ENCODE measurements around the gene TMBIM1.

GRCh38 chr2:218260166-218260565 is 32.1 kb downstream of the TMBIM1 start:
- TF ChIP-seq CTCF (IDR thresholded peaks at IDR 0.05; ENCODE audit: extremely low read depth in 1 of 2, insufficient read depth in 1 of 2, low read depth in 1 of 2, low read length in 2 of 2): no peak
- TF ChIP-seq POLR2A (IDR thresholded peaks at IDR 0.05; ENCODE audit: low read depth, low read length): no peak
- TF ChIP-seq MYC (IDR thresholded peaks at IDR 0.05; ENCODE audit: low read depth, low read length): no peak
- no peak for TF ChIP-seq POLR2AphosphoS5 (IDR thresholded peaks at IDR 0.05; ENCODE audit: insufficient read depth, low read depth, low read length)
- no peak for TF ChIP-seq FOS (IDR thresholded peaks at IDR 0.05; ENCODE audit: borderline replicate concordance, insufficient read depth, low read length)
- TF ChIP-seq EZH2 (IDR thresholded peaks at IDR 0.05; ENCODE audit: borderline replicate concordance, low read depth, low read length, severe bottlenecking): no peak
- no peak for TF ChIP-seq MAX (IDR thresholded peaks at IDR 0.05; ENCODE audit: insufficient read depth, insufficient read length)
